ENCODE measurements around the gene SLC25A13.

Gene SLC25A13

DNA sequence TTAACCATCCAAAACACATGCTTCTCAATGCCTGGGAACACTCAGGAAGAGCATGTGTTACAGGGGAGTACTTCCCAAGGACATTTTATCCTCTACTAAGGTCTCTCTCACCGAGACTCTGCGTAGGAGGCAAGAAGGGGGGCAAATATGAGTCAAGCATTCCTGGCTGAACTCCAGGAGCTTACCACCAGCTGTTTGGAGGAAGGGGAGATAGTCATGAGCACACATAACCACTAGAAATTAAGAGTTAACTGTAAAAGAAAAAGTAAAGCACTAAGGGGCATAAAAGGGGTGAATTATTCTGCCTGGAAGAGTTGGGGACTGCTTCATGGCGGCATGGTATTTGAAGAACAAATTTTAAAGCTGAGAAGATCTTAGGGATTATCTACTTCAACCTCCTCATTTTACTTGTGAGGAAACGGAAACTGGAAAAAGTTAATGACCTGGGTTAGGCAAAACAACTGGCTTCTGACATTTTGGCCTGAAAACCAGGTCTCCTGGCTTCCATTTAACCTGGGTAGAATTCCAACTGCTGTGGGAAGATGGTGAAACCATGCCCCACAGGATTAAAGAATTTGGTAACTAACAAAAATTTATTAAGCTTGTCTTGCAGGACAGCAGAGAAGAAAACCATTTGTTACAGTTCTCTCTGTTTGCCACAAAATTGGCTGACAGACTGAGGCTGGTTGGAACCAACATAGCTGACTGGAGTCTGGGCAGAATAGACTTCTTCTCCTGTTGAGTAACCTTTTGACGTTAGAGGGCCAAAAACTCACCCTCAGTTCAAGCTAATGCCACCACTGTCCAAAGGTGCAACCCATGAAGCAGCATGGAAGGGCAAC is 85.5 kb downstream of the SLC25A13 start:
- WGBS (ENCODE audit: extremely low coverage, insufficient coverage, insufficient read length), result no CpG with 5 or more reads among the region's 5 CpGs
- Histone ChIP-seq H4K12ac (ENCODE audit: low read depth, low read length) (no peak overlapping the region), H3K79me1 (ENCODE audit: low read length) (no peaks in the 10 kb centered on the region)

GRCh38 chr7:96235281-96235680 is 86.6 kb downstream of the SLC25A13 start:
- no peaks in the 10 kb centered on the region for H3K27me3 ChIP-seq (ENCODE audit: insufficient read depth, low read length)
- H3K79me2 ChIP-seq (ENCODE audit: control insufficient read depth, insufficient read depth, low read length, poor library complexity), result no peaks in the 10 kb centered on the region
- no peak overlapping the region for H2BK12ac ChIP-seq (ENCODE audit: low read length)
- no peak overlapping the region for H3K4me3 ChIP-seq (ENCODE audit: low read depth, low read length)
- H3K79me1 ChIP-seq (ENCODE audit: low read length), result no peaks in the 10 kb centered on the region
- H4K8ac ChIP-seq (ENCODE audit: low read depth, low read length), result no peak overlapping the region
- no peak overlapping the region for H3K4ac ChIP-seq (ENCODE audit: low read depth, low read length)
- H3K9ac ChIP-seq (ENCODE audit: low read length), result no peak overlapping the region
- WGBS (ENCODE audit: extremely low coverage, insufficient coverage, insufficient read length), result no CpG with 5 or more reads among the region's 2 CpGs
- H3K36me3 ChIP-seq (ENCODE audit: control insufficient read depth in 1 of 2, insufficient read depth in 2 of 2, low read length in 2 of 2), result peaks cover 2 to 3% of the 10 kb centered on the region in 2 experiments
- no peak overlapping the region for H2BK5ac ChIP-seq (ENCODE audit: low read depth, low read length, poor library complexity)
- peaks cover 0 to 3% of the 10 kb centered on the region in 2 experiments for H3K4me1 ChIP-seq (ENCODE audit: control insufficient read depth in 1 of 2, insufficient read depth in 2 of 2, low read length in 2 of 2)
- no peak for DNase-seq
- no peak overlapping the region for H3K27ac ChIP-seq (ENCODE audit: low read depth, low read length)
- H3K9me3 ChIP-seq (ENCODE audit: insufficient read depth, low read depth, low read length), result no peaks in the 10 kb centered on the region
- no peak overlapping the region for H3K23ac ChIP-seq (ENCODE audit: low read length)
- H3K14ac ChIP-seq (ENCODE audit: low read length), result no peak overlapping the region
- H3K4me2 ChIP-seq (ENCODE audit: low read length), result no peak overlapping the region
- no peak overlapping the region for H4K91ac ChIP-seq (ENCODE audit: low read depth, low read length)
- no peak overlapping the region for H3K18ac ChIP-seq (ENCODE audit: low read length)
- no peak overlapping the region for H4K12ac ChIP-seq (ENCODE audit: low read depth, low read length)
- H2AFZ ChIP-seq (ENCODE audit: insufficient read depth, low read length, poor library complexity), result no peak overlapping the region
- no peak overlapping the region for H2AK5ac ChIP-seq (ENCODE audit: low read length)
- no peak overlapping the region for H2BK120ac ChIP-seq (ENCODE audit: insufficient read depth, low read length, poor library complexity)

More for the DNA sequence above, 85.5 kb downstream of the SLC25A13 start:
- Histone ChIP-seq H4K91ac (ENCODE audit: low read depth, low read length) (no peak overlapping the region), H2AFZ (ENCODE audit: insufficient read depth, low read length, poor library complexity) (no peak overlapping the region), H2AK5ac (ENCODE audit: low read length) (no peak overlapping the region), H3K14ac (ENCODE audit: low read length) (no peak overlapping the region), H4K8ac (ENCODE audit: low read depth, low read length) (no peak overlapping the region), H3K79me2 (ENCODE audit: control insufficient read depth, insufficient read depth, low read length, poor library complexity) (no peaks in the 10 kb centered on the region), H3K9me3 (ENCODE audit: insufficient read depth, low read depth, low read length) (no peaks in the 10 kb centered on the region), H2BK12ac (ENCODE audit: low read length) (no peak overlapping the region), H3K4me3 (ENCODE audit: low read depth, low read length) (no peak overlapping the region), H3K4me1 (ENCODE audit: control insufficient read depth in 1 of 2, insufficient read depth in 2 of 2, low read length in 2 of 2) (peaks cover 0 to 3% of the 10 kb centered on the region in 2 experiments), H3K9ac (ENCODE audit: low read length) (no peak overlapping the region), H3K27me3 (ENCODE audit: insufficient read depth, low read length) (no peaks in the 10 kb centered on the region), H3K36me3 (ENCODE audit: control insufficient read depth in 1 of 2, insufficient read depth in 2 of 2, low read length in 2 of 2) (peaks cover 1 to 2% of the 10 kb centered on the region in 2 experiments), H3K4me2 (ENCODE audit: low read length) (no peak overlapping the region), H2BK120ac (ENCODE audit: insufficient read depth, low read length, poor library complexity) (no peak overlapping the region), H3K4ac (ENCODE audit: low read depth, low read length) (no peak overlapping the region), H3K23ac (ENCODE audit: low read length) (peak overlapping the region; percentile 50), H3K27ac (ENCODE audit: low read depth, low read length) (no peak overlapping the region), H2BK5ac (ENCODE audit: low read depth, low read length, poor library complexity) (no peak overlapping the region), H3K18ac (ENCODE audit: low read length) (no peak overlapping the region)
- DNase-seq, result no peak

DNA sequence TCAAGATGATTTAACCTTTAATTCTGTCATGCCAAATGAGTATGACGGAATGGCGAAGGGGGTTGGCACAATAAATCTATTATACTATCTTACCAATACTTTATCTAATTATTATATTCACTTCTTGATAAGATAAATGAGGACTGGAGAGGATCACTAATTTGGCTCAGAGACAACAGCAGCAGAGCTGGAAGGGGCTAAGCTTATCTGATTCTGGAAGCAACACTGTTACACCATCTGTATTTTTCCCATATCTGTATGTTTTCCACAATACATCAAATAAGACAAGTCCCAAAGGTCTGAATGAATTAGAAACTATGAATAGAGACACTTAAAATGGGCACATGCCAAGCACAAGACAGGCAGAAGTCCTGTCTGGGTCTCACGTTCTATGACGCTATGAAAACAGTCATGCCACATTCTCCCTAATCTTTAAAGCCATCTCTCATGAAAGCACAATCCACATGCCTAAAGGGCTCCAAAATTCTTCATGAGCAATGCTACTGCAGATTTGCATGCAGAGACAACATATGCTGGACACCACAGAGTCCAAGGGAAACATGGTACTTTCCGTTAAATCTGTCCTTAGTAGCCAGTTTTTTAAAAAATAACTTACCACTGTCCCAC is 88.3 kb downstream of the SLC25A13 start:
- no peak overlapping the region for H2BK120ac ChIP-seq (ENCODE audit: insufficient read depth, low read length, poor library complexity)
- H2BK12ac ChIP-seq (ENCODE audit: low read length), result no peak overlapping the region
- no peak overlapping the region for H4K91ac ChIP-seq (ENCODE audit: low read depth, low read length)
- H3K14ac ChIP-seq (ENCODE audit: low read length), result no peak overlapping the region
- no peak overlapping the region for H3K4me3 ChIP-seq (ENCODE audit: low read depth, low read length)
- H3K18ac ChIP-seq (ENCODE audit: low read length), result no peak overlapping the region
- no peak overlapping the region for H2BK5ac ChIP-seq (ENCODE audit: low read depth, low read length, poor library complexity)
- no CpG with 5 or more reads among the region's 5 CpGs for WGBS (ENCODE audit: extremely low coverage, insufficient coverage, insufficient read length)
- no peaks in the 10 kb centered on the region for H3K27me3 ChIP-seq (ENCODE audit: insufficient read depth, low read length)
- no peak overlapping the region for H4K8ac ChIP-seq (ENCODE audit: low read depth, low read length)
- no peak overlapping the region for H3K23ac ChIP-seq (ENCODE audit: low read length)
- H3K4me2 ChIP-seq (ENCODE audit: low read length), result no peak overlapping the region
- no peak overlapping the region for H4K12ac ChIP-seq (ENCODE audit: low read depth, low read length)
- H3K79me2 ChIP-seq (ENCODE audit: control insufficient read depth, insufficient read depth, low read length, poor library complexity), result no peaks in the 10 kb centered on the region
- H3K79me1 ChIP-seq (ENCODE audit: low read length), result no peaks in the 10 kb centered on the region
- H3K9ac ChIP-seq (ENCODE audit: low read length), result no peak overlapping the region
- no peak overlapping the region for H3K27ac ChIP-seq (ENCODE audit: low read depth, low read length)
- H3K4me1 ChIP-seq (ENCODE audit: control insufficient read depth in 1 of 2, insufficient read depth in 2 of 2, low read length in 2 of 2), result peaks cover 0 to 3% of the 10 kb centered on the region in 2 experiments
- H3K36me3 ChIP-seq (ENCODE audit: control insufficient read depth in 1 of 2, insufficient read depth in 2 of 2, low read length in 2 of 2), result peaks cover 8 to 9% of the 10 kb centered on the region in 2 experiments
- no peak overlapping the region for H2AK5ac ChIP-seq (ENCODE audit: low read length)
- H2AFZ ChIP-seq (ENCODE audit: insufficient read depth, low read length, poor library complexity), result no peak overlapping the region
- peaks cover 4% of the 10 kb centered on the region for H3K9me3 ChIP-seq (ENCODE audit: insufficient read depth, low read depth, low read length)
- DNase-seq, result peak; percentile 23 to 74
- no peak overlapping the region for H3K4ac ChIP-seq (ENCODE audit: low read depth, low read length)

DNA sequence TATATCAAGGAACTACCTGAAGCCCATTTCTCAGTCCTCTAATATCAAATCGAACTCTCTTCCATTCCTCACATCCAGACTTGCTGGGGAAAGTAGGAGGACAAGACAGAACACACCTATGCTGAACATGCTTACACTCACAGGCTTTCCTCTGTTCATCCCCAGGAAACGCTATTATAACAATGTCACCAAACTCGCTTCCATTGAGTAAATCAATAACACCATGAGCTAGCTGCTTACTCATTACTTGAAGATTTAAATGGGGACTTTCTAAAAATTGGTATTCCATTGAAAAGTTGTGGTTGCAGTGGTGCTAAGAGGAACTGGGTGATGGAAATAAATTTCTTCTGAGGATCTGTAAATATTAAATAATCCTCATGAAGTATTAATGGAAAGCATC is 88.8 kb downstream of the SLC25A13 start:
- no peak overlapping the region for H2AFZ ChIP-seq (ENCODE audit: insufficient read depth, low read length, poor library complexity)
- DNase-seq, result peak in 1 of 2 donors; percentile 46
- peaks cover 10% of the 10 kb centered on the region in 2 experiments for H3K36me3 ChIP-seq (ENCODE audit: control insufficient read depth in 1 of 2, insufficient read depth in 2 of 2, low read length in 2 of 2)
- H3K4me2 ChIP-seq (ENCODE audit: low read length), result no peak overlapping the region
- no peak overlapping the region for H3K4me3 ChIP-seq (ENCODE audit: low read depth, low read length)
- H3K18ac ChIP-seq (ENCODE audit: low read length), result no peak overlapping the region
- H3K79me1 ChIP-seq (ENCODE audit: low read length), result no peaks in the 10 kb centered on the region
- no peak overlapping the region for H3K4ac ChIP-seq (ENCODE audit: low read depth, low read length)
- no peaks in the 10 kb centered on the region for H3K79me2 ChIP-seq (ENCODE audit: control insufficient read depth, insufficient read depth, low read length, poor library complexity)
- H4K91ac ChIP-seq (ENCODE audit: low read depth, low read length), result no peak overlapping the region
- no peak overlapping the region for H4K8ac ChIP-seq (ENCODE audit: low read depth, low read length)
- H3K23ac ChIP-seq (ENCODE audit: low read length), result no peak overlapping the region
- H3K9me3 ChIP-seq (ENCODE audit: insufficient read depth, low read depth, low read length), result peaks cover 5% of the 10 kb centered on the region
- no peaks in the 10 kb centered on the region for H3K27me3 ChIP-seq (ENCODE audit: insufficient read depth, low read length)
- WGBS (ENCODE audit: extremely low coverage, insufficient coverage, insufficient read length), result no CpG with 5 or more reads among the region's 3 CpGs
- H4K12ac ChIP-seq (ENCODE audit: low read depth, low read length), result no peak overlapping the region
- H2BK12ac ChIP-seq (ENCODE audit: low read length), result no peak overlapping the region
- H3K14ac ChIP-seq (ENCODE audit: low read length), result no peak overlapping the region
- H3K27ac ChIP-seq (ENCODE audit: low read depth, low read length), result no peak overlapping the region
- peaks cover 0 to 3% of the 10 kb centered on the region in 2 experiments for H3K4me1 ChIP-seq (ENCODE audit: control insufficient read depth in 1 of 2, insufficient read depth in 2 of 2, low read length in 2 of 2)
- no peak overlapping the region for H3K9ac ChIP-seq (ENCODE audit: low read length)
- H2BK120ac ChIP-seq (ENCODE audit: insufficient read depth, low read length, poor library complexity), result no peak overlapping the region
- no peak overlapping the region for H2BK5ac ChIP-seq (ENCODE audit: low read depth, low read length, poor library complexity)
- no peak overlapping the region for H2AK5ac ChIP-seq (ENCODE audit: low read length)
